GM21825 (cell line): ENCODE results near the gene MYOD1.

Source experiments
- ATAC-seq: cut with Tn5 transposase; IDR thresholded peaks from one replicate; pipeline ENCODE4 v1.9.1; 2021; ENCODE audit warnings: mild to moderate bottlenecking, moderate library complexity; ENCODE audit not compliant: unreplicated experiment

MYOD1 gene

GRCh38 chr11:17700991-17701390 lies 18.4 kb upstream of the MYOD1 start:
- ATAC-seq: no peak

- no peak for ATAC-seq
Observed at GRCh38 chr11:17702876-17703275, 16.5 kb upstream of the MYOD1 start.

GRCh38 chr11:17703951-17704350 lies 15.4 kb upstream of the MYOD1 start:
- ATAC-seq: no peak

GRCh38 chr11:17707830-17708229 lies 11.5 kb upstream of the MYOD1 start:
- no peak for ATAC-seq

GRCh38 chr11:17711836-17712235 lies 7.5 kb upstream of the MYOD1 start:
- ATAC-seq: no peak

- ATAC-seq: no peak
Observed at GRCh38 chr11:17713851-17714250, 5.5 kb upstream of the MYOD1 start.

GRCh38 chr11:17714356-17714854 lies 5.0 kb upstream of the MYOD1 start:
- no peak for ATAC-seq

DNA sequence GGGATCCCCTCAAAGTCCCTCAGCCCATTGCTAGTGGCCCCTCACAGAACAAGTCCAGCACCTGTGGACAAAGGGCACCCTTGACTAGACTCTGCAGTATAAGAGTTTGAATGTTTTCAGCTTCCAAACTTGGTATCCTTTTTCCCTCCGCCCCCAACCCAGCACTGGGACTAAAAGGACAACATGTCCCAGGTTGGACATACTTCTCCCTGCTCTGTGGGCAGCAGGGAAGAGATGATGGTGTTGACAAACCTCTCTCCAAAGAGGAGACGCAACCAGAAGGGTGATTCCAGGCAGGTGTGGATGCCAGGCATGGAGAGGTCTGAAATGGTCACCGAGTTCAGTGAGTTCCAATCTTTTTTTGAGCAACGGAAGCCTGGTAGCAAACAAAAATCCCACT lies 4.5 kb upstream of the MYOD1 start:
- no peak for ATAC-seq

DNA sequence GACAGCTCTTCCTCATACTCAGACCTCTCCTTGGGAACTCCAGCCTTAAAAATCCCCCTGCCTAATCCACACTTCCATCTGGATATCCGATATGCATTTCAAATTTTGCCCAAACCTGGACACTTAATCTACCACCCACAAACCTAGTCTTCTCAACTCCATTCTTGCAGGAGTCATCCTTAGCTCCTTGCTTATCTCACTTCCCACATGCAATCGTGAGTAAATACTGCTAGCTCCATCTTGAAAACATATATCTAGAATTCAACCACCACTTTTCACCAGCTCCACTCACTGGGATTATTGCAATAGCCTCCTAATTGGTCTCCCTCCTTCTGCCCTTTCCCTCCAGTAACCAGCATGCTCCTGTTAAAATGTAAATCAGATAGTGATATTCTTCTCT lies 2.6 kb upstream of the MYOD1 start:
- ATAC-seq: no peak

- no peak for ATAC-seq
Observed at GRCh38 chr11:17718015-17718414, 1.4 kb upstream of the MYOD1 start.

DNA sequence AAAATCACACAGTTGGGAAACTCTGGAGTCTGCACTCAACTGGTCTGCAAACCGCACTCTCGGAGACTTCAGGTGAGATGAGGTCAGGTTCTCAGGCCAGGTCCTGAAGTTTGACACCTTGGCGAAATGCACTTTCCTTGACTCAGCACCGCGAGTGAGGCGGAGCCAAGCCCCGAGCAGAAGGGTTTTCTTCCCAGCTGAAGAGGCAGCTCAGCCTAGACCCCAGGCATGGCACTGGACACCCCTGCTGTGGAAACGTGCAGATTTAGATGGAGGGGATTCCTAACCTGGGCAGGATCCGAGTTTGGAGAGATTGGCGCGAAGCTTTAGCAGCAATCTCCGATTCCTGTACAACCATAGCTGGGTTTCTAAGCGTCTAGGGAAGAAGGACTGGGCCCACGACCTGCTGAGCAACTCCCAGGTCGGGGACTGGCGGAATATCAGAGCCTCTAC lies 835 bp upstream of the MYOD1 start:
- no peak for ATAC-seq

DNA sequence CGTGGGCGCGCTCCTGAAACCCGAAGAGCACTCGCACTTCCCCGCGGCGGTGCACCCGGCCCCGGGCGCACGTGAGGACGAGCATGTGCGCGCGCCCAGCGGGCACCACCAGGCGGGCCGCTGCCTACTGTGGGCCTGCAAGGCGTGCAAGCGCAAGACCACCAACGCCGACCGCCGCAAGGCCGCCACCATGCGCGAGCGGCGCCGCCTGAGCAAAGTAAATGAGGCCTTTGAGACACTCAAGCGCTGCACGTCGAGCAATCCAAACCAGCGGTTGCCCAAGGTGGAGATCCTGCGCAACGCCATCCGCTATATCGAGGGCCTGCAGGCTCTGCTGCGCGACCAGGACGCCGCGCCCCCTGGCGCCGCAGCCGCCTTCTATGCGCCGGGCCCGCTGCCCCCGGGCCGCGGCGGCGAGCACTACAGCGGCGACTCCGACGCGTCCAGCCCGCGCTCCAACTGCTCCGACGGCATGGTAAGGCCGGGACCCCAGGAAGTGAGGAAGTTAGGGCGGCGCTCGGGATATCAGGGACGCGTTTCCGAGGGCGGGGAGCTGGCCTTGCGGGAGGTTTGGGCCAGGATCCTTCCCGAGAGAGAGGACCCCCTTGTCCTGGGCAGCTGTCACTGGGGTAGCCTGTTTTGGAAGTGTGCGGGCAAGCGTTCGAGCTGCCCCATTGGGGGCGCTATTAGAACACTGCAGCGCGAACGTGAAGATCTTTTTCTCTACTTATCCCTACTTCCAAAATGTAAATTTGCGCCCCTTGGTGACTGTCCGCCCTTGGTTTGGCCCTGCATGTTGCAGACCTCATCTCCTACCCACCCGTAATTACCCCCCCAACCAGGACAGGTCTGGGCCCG lies 796 bp downstream of the MYOD1 start:
- ATAC-seq: no peak

DNA sequence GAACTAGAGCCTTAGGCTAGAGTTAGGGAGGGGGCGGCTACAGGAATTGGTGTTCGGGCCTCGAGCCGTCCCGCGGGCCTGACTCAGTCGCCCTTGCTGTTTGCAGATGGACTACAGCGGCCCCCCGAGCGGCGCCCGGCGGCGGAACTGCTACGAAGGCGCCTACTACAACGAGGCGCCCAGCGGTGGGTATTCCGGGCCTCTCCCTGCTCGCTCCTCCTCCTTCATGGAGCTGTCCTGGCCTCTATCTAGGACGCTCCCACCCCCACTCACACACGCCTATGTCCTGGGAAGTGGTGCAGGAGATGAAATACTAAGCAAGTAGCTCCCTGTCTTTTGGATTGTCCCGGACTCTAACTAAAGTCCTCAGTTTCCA lies 1.4 kb downstream of the MYOD1 start:
- ATAC-seq: no peak

DNA sequence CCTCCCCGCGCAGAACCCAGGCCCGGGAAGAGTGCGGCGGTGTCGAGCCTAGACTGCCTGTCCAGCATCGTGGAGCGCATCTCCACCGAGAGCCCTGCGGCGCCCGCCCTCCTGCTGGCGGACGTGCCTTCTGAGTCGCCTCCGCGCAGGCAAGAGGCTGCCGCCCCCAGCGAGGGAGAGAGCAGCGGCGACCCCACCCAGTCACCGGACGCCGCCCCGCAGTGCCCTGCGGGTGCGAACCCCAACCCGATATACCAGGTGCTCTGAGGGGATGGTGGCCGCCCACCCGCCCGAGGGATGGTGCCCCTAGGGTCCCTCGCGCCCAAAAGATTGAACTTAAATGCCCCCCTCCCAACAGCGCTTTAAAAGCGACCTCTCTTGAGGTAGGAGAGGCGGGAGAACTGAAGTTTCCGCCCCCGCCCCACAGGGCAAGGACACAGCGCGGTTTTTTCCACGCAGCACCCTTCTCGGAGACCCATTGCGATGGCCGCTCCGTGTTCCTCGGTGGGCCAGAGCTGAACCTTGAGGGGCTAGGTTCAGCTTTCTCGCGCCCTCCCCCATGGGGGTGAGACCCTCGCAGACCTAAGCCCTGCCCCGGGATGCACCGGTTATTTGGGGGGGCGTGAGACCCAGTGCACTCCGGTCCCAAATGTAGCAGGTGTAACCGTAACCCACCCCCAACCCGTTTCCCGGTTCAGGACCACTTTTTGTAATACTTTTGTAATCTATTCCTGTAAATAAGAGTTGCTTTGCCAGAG lies 2.0 kb downstream of the MYOD1 start:
- ATAC-seq: no peak

GRCh38 chr11:17722000-17722643 lies 2.8 kb downstream of the MYOD1 start:
- ATAC-seq: no peak

DNA sequence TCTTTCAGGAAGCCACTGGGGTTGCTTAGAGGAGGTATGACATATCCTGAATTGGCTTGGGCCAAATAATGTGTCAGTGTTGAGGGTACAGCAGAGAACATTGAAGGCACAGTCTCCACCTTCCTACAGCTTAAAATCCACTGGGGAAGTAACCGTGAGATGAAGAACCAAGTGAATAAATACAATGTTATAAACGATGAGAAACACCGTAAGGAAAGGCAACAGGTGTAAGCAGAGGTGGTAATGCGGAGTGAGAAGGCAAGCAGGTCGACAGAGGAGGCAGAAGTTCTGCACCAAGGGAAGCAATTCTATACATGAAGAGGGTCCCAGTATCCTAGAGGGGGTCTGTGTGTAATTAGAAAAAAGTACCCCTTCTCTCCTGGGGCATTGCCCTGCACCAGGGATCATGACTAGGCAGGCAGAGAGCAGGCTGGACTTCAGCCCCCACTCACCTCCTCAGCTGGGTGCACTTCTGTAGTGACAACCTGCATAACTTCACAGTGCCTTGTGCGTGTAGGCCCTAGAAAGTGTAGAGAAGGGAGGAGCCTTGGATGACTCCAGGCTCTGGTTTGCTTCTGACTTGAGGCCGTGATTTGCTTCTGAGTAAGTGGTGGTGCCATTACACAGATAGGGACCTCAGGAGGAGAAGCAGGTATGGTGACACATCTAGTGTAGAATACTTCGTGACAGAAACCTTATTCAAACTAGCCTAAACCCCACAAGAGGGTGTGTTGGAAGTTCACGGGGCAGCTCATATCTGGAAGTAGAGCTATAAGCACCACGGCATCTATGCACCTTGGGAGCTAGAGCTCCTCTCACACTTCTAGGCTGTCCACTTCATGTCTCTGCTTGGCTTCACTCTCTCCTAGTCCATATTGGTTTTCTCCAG lies 4.9 kb downstream of the MYOD1 start:
- ATAC-seq: no peak

- no peak for ATAC-seq
Observed at GRCh38 chr11:17725174-17725573, 5.8 kb downstream of the MYOD1 start.

GRCh38 chr11:17730137-17730536 lies 10.8 kb downstream of the MYOD1 start:
- ATAC-seq: no peak

DNA sequence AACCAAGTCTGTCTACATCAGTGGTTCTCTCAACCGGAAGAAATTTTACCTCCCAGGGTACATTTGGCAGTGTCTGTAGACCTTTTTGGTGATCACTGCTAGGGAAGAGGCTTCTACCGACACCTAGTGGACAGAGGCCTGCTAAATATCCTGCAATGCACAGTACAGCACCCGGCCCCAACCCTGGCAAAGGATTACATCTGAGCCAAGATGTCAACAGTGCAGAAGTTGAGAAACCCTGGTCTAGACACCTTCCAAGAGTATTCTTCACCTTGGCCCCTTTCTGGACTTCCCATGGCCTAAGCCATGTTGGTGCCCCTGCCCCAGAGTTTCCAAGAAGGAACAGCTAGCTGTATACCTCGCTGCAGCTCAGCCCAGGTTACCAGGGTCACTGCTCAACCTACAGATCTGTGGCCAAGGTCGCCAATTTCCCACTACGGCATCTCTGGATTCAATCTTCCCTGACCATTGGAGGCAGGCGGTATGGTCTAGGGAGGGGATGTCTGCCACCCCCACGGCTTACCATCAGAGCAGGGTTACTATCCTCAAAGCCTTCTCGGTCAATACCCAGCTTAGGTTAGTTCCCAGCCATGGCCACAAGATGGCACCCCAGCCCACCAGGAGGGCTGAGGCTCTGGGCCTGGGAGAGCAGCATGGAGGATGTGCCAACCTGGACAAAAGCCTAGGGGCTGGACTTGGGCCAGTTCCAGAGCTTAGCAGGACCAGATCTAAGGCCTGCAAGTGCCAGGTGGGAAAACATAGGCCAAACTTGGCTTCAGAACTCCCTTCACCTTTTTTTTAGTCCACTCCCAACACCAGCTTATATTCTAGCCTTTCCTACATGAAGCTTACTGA lies 11.5 kb downstream of the MYOD1 start:
- peak; percentile 67 for ATAC-seq

DNA sequence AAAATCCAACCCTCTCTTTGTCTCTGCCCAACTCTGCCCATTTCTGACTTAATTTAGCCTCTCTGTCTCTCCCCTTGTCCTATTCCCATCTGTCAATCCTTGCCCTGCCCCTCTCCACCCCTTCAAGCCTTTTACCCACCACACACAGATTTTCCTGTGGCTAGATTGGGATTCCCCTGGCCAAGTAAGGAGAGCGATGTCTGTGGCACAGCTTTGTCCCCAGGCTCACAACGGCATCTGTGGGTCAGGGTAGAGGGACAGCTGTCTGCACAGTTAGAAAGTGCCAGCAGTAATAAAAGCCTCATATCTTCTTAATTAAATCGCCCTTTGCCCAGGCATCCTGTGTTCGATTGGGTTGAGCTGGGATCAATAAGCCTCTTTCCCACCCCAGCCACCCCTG lies 13.9 kb downstream of the MYOD1 start:
- ATAC-seq: no peak
